ENCODE measurements around the gene PECR. TPM values are rescaled to one million over a fixed set of nuclear protein-coding genes. Genes with fewer than 3 reads are reported as not detected.
A peak's percentile ranks its signal among the peaks of the same experiment; 100 is the strongest.

PECR gene
- total and polyA plus RNA-seq, 2 of the 13 experiments (the other 11 are each of a cell fraction or from before 2014, with no cell fraction given) = 151 to 153 TPM

DNA sequence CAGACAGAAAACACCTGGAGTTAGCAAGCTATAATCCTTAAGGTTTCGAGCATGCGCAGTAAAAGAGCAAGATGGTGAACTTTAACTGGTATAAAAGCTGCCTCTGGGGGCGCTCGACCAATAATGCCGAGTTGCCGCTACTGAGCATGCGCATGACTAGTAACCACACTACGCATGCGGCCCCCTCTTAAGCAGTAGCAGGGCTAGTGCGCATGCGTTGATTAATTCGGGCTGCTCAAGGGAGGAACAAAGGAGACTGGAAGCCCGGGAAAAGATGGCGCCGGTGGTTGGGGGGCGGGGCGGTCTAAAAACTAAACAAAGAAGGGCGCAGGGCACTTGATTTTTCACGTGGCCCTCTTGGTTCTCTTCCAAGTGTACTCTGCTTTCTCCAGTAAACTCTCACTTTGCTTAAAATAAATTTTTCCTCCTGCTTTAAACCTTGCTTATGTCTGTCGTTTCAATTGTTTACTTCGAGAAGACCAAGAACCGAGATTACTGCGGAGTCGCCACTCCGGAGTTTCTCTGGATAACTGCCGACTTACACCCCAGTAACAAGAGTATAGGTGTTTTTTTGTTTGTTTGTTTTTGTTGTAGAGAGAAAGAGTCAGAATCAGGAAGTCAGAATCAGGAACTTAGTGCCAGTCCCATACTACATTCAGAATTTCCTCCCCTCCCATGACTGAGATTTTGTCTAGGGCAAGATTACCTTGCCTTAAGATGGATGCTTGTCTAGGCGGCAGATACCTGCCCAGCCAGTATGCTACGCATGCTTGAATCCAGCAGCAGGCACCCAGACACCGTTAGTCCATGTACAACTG is 33.3 kb upstream of the PECR start (continued):
- TF ChIP-seq ZFAT (CRISPR knock-in tag; conservative IDR thresholded peaks at IDR 0.05) = no peak
- peak; percentile 27; the same call in 1 of the 2 replicates for TF ChIP-seq ARID5B (CRISPR knock-in tag; IDR thresholded peaks at IDR 0.05)
- no peak for TF ChIP-seq MIER2 (CRISPR knock-in tag; IDR thresholded peaks at IDR 0.05)
- no peak for TF ChIP-seq FOXP1 (IDR thresholded peaks at IDR 0.05)
- TF ChIP-seq FOXP1 (CRISPR knock-in tag; IDR thresholded peaks at IDR 0.05) = no peak
- 0 out of 2 replicates have a peak, but pooled peaks have one; percentile 28 for TF ChIP-seq ZC3H4 (CRISPR knock-in tag; IDR thresholded peaks at IDR 0.05; ENCODE audit: borderline replicate concordance)
- no peak for TF ChIP-seq PAF1 (CRISPR knock-in tag; IDR thresholded peaks at IDR 0.05)
- TF ChIP-seq BCL3 (CRISPR knock-in tag; IDR thresholded peaks at IDR 0.05) = no peak
- peak; percentile 78 for TF ChIP-seq KDM5A (IDR thresholded peaks at IDR 0.05; ENCODE audit: borderline replicate concordance, low read length)
- TF ChIP-seq CAMTA2 (CRISPR knock-in tag; IDR thresholded peaks at IDR 0.05; ENCODE audit: borderline replicate concordance) = no peak
- no peak; the same call in 1 of the 2 replicates for TF ChIP-seq ZNF232 (CRISPR knock-in tag; IDR thresholded peaks at IDR 0.05; ENCODE audit: borderline replicate concordance)
- no peak; the same call in 1 of the 2 replicates for TF ChIP-seq HNF4G (IDR thresholded peaks at IDR 0.05; ENCODE audit: borderline replicate concordance, low read depth, low read length)
- TF ChIP-seq HNF4G (CRISPR knock-in tag; IDR thresholded peaks at IDR 0.05; ENCODE audit: borderline replicate concordance, low read depth) = no peak
- no peak for TF ChIP-seq MYNN (CRISPR knock-in tag; IDR thresholded peaks at IDR 0.05; ENCODE audit: low read depth)
- TF ChIP-seq ZNF674 (CRISPR knock-in tag; IDR thresholded peaks at IDR 0.05; ENCODE audit: low read depth) = no peak
- TF ChIP-seq ZNF33B (CRISPR knock-in tag; IDR thresholded peaks at IDR 0.05) = no peak
- TF ChIP-seq ZNF441 (CRISPR knock-in tag; IDR thresholded peaks at IDR 0.05; ENCODE audit: borderline replicate concordance) = no peak
- 0 out of 2 replicates have a peak, but pooled peaks have one; percentile 42 for TF ChIP-seq ZHX2 (IDR thresholded peaks at IDR 0.05; ENCODE audit: low read depth)
- no peak for TF ChIP-seq ZHX2 (CRISPR knock-in tag; IDR thresholded peaks at IDR 0.05; ENCODE audit: borderline replicate concordance)
